Inflammatory macrophage treated with lipopolysaccharide for 4 hours (primary cell): ENCODE results near the gene UTP11.
A peak's percentile ranks its signal among the peaks of the same experiment; 100 is the strongest.
"Not testable (repeated sequence)": the region's sequence is repeated elsewhere in the genome, so short reads cannot be mapped to it uniquely, and the experiment has no call there.

Source experiments
- DNase-seq: peaks from one replicate; pipeline ENCODE4 v3.0.0-alpha.2; 2020

UTP11 gene

GRCh38 chr1:38012363-38013226 is at the start of gene UTP11:
UTP11 (plus strand) TSS chr1:38012734; CDS start chr1:38012803, 69 bp downstream.
- DNase-seq = peak; percentile 100

GRCh38 chr1:37964106-37964505 is 48.4 kb upstream of the UTP11 start:
- peak; percentile 6 for DNase-seq

DNA sequence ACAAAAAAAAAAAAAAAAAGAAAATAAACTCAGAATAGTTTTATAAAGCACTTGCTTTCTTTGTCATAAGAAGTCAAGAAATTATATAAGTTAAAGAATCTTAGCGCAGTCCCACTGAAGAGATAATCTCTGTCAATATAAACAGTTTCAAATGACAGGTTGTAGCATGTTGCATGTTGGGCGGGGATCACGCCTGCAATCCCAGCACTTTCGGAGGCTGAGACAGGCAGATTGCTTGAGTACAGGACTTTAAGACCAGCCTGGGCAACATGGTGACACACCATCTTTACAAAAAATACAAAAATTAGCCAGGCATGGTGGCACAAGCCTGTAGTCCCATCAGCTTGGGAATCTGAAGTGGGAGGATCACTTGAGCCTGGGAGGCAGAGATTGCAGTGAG is 47.2 kb upstream of the UTP11 start:
- no peak for DNase-seq

- DNase-seq = not testable (repeated sequence)
These were observed 38.9 kb upstream of the UTP11 start for GRCh38 chr1:37973684-37974083.

DNA sequence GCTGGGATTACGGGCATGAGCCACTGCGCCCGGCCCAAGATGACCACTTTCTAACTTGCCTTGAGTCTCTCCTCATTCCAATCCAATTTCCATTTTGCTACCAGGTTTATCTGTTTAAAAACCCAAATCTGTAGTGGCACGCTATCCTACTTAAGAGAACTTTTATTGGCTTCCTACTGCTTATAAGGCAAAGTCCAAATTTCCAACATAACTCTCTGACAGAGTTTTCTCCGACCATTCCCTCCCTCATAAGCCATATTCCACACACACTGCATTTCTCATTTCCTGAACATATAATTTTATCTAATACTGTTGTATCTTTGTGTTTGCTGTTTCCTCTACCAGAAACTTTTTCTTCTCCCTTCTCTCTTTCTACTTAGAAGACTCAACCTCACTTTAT is 38.0 kb upstream of the UTP11 start:
- no peak for DNase-seq

DNA sequence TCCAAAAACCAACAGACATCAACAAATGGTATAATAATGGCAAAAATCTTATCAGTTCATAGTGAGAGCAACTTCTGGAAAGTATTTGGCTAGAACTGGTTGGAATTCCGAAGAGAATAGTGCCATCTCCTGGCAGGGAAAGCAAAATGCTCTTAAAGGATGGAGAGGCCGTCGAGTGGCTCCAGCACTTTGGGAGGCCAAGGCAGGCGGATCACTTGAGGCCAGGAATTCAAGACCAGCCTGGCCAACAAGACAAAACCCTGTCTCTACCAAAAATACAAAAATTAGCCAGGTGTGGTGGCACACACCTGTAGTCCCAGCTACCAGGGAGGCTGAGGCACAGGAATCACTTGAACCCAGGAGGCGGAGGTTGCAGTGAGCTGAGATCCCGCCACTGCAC is 37.5 kb upstream of the UTP11 start:
- DNase-seq = peak; percentile 47

DNA sequence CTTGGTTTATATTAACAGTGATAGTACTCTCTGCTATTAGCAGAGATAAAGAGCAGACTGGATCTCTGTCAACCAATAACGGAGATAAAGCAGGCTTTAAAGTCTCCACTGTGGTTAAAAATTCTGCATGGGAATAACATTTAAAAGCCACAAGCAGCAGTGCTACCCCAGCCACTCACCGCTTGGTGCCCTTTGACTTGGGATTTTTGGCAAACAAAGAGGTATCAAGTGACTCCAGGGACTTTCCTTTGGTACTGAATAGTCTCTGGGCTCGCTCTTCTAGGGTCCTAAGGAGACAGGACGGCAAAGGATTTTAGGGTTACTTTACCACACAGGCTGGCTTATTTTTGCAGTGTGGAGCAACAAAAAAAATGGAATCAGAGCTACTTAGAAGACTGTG is 34.0 kb upstream of the UTP11 start:
- DNase-seq = no peak

GRCh38 chr1:37983546-37983945 is 29.0 kb upstream of the UTP11 start:
- no peak for DNase-seq

- DNase-seq = no peak
These were observed 24.9 kb upstream of the UTP11 start for GRCh38 chr1:37987679-37988078.

DNA sequence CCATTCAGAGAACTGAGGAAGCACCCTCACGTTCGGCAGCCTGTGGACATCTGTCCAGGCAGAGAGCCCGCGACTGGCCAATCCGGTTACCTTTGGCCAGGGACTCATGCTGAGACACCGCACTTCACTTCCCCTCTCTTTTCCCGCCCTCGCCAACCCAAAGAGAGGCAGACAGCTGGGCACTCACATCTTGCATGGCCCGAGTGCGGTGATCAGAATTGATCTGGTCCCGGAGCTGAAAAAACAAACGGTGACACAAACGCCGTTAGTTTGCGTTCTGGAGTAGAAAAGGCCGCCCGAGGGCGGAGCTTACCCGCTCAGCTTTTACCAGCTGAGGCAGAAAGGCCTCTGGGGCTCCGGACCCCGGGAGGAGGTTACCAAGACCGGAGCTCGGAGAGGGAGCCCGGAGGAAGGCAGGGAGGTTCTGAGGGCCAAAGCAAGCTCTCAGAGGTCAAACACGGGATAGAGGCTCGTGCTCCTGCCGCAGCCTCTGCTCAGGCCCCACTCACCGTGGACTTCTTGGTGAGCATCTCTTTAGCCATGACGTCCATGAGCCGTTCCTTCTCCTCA is 23.1 kb upstream of the UTP11 start:
- peak; percentile 54 for DNase-seq

- DNase-seq = peak; percentile 36
These were observed 17.5 kb upstream of the UTP11 start for GRCh38 chr1:37994886-37995566.

DNA sequence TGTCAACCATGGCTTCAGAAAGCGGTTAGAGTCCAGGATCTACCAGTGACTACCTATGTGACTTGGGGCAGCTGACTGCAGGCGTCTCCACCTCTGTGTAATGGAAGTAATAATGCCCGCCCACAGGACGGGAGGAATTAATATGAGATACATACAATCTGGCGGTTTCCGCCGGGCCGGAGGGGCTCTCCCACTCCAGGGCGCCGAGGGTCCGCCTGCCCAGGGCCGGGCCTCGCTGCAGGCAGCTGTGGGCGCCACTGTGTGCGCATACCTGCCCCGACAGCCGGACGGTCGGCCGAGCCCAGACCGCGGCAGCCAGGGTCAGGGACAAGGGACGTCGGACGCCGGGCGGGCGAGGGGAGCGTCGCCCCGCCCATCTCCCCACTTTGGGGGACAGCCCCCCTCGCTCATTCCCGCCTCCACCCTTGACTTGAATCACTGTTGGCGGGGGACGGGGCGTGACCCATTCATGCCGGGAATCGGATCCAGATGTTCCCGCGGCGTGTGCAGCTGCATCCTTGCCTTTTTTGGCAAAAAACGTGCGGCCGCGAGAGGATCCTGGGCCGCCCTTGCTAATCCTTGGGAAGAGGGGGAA is 16.7 kb upstream of the UTP11 start:
- no peak for DNase-seq

DNA sequence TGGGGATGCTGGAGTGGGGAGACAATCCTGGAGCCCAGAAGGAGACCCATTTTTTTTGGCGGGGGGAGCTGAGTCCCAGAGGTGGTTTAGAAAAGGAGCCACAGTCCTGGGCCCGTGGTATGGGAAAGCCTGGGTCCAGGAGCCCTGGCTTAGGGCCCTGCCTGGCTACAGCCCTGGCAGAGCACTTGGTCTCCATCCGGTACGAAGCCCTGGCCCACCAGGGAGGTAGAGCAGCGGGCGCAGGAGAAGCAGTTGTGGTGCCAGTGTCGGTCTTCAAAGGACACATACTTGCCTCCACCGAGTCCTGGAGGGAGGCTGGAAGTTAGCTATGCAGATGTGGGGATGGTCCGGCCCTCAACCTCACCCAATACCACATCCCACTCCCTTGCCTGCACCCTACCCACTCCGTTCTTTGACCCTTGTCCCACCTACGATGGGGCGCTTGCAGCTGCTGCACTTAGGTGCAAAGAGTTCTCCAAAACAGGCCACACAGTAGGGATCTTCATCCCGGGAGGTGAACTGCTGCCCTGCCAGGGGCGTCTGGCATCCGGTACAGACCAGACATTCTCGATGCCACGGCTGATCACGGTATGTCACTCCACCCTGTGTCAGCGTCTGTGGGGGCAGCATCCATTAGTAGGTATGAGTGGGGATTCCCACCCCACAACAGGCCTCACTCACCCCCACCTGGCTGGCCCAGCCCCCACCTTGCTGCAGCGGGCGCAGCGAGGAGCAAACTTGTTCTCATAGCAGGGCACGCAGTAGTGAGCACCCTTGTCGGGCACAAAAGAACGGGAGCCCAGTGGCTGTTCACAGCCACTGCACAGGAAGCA is 15.1 kb upstream of the UTP11 start:
- DNase-seq = no peak

- no peak for DNase-seq
These were observed 14.3 kb upstream of the UTP11 start for GRCh38 chr1:37998089-37998808.

GRCh38 chr1:37998913-37999429 is 13.6 kb upstream of the UTP11 start:
- no peak for DNase-seq

- peak; percentile 55 for DNase-seq
These were observed 12.9 kb upstream of the UTP11 start for GRCh38 chr1:37999430-38000232.

DNA sequence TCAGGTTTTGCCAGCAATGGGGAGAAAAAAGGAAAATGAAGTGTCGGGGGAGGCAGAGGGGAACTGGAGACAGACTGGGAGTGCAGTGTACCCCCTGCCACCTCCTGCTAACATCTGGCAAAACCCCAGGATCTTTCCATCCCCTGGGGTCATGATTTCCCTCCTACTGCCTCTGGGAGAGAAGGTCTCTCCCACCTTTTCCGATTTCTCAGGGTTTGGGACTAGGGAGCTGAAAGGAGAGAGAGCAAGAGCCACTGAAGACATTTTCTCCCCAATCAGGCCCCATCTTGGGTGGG is 12.4 kb upstream of the UTP11 start:
- DNase-seq = no peak

- peak; percentile 37 for DNase-seq
These were observed 11.7 kb upstream of the UTP11 start for GRCh38 chr1:38000529-38001455.
